ENCODE measurements around the gene RFTN2.
"Not testable (repeated sequence)": the region's sequence is repeated elsewhere in the genome, so short reads cannot be mapped to it uniquely, and the experiment has no call there.

Gene RFTN2

DNA sequence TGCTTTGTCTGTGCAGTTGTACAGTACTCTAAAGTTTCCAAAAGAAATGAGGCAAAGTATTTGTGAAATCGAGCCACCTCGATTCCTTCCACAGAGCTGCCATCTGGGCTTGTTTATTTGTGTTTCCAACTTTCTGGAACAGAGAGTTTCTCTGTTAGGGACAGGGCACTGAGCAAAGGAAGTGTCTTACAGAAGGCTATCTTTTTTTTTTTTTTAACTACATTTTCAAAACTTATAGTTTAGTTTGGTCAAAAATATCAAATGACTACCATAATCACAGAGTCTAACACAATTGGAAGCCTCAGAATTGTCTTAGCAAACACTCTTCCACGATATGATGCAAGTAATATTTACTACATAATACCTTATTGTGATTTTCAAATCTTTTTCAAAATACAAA lies 796 bp downstream of the RFTN2 start:
- no peak for DNase-seq

- DNase-seq: no peak
Measured at GRCh38 chr2:197674060-197674459, 1.3 kb downstream of the RFTN2 start.

GRCh38 chr2:197673606-197674005 lies 1.8 kb downstream of the RFTN2 start:
- no peak for DNase-seq

GRCh38 chr2:197673106-197673505 lies 2.3 kb downstream of the RFTN2 start:
- DNase-seq: no peak

DNA sequence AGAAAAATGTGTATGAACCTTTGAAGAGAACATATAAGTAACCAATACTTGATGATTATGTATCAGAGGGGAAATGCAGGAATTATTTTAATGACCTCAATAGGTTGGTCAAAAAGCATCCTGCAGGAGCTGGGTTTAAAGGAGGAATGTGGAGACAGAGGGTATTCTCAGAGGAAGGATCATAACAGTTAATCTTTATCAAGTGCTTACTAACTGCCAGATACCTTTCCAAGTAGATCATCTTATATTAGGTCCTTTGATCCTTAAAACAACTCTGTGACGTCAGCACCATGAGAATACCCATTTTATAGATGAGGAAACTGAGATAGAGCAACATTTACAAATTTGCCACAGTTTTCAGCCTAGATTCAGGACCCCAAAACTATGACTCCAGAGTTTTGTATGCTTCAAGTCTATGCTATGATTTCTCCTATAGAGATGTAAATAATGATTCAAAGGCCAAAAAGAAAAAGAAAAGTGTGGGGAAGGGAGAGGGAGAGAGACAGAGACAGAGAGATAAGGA lies 3.0 kb downstream of the RFTN2 start:
- no peak for DNase-seq

DNA sequence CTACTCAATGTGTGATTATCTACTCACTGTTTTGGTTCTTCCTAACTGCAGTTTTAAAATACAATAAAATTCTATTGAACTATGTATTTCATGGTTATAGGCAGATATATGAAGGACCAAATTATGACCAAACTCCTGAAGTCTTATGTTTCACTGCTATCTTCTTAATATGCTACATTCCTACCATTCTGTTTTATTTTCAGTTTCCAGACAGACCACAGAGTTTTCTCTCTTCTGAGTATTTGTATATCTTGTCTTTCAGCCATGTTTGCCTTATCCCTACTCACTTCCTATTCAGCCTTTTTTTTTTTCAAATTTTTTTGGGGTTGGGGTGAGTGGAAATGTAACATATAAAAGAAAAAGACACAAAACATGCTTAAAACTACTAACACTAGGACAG lies 6.3 kb downstream of the RFTN2 start:
- DNase-seq: no peak

GRCh38 chr2:197668296-197668695 lies 7.1 kb downstream of the RFTN2 start:
- no peak for DNase-seq

DNA sequence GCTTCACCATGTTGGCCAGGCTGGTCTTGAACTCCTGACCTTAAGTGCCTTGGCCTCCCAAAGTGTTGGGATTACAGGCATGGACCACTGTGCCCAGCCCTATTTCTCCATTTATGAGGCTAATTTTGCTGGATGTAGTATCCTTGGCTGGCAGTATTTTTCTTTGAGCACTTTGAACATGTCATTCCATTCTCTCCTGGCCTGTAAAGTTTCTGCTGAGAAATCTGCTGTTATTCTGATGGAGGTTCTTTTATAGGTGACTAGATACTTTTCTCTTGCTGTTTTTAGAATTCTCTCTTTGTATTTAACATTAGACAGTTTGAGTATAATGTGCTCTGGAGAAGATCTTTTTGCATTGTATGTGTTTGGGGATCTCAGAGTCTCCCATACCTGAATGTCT lies 9.1 kb downstream of the RFTN2 start:
- no peak for DNase-seq

GRCh38 chr2:197661626-197662025 lies 13.8 kb downstream of the RFTN2 start:
- no peak for DNase-seq

- DNase-seq: no peak
Measured at GRCh38 chr2:197657562-197657961, 17.8 kb downstream of the RFTN2 start.

GRCh38 chr2:197647961-197648690 lies 27.3 kb downstream of the RFTN2 start:
- no peak for DNase-seq

DNA sequence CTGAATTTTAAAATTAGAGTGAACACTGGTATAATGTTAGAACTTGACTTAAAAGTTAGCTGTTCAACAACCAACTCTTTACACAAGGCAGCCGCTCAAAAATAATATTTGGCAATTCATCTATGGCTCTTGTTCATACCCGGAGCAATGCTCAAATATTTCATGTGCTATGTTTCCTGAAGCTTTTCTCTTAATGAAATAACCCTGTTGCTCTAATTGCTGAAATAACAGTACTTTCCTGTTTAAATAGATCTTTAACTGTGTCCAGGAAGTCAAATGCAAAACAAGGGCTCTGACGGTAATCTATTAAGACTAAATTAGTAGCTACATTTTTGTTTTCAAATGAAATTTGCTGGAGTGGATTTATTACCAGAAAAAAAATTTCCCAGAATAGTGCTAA lies 33.7 kb downstream of the RFTN2 start:
- DNase-seq: no peak

DNA sequence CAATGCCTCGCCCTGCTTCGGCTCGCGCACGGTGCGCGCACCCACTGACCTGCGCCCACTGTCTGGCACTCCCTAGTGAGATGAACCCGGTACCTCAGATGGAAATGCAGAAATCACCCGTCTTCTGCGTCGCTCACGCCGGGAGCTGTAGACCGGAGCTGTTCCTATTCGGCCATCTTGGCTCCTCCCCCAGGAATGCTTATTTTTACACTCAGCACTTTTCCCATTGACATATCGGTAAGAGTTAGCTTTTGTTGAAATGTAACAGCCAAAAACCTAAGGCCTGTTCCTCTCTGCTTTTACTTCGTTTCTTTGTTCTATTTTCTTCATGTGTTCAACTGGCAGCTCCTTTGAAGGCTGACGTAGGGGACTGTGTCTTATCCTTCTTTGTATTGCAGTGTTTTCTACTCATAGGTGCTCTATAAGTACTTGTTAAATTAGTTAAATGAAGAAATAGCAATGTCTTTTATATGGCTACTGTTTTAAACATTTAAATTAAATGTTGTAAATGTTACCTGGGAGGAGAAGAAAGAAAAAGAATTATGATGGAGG lies 34.7 kb downstream of the RFTN2 start:
- not testable (repeated sequence) for DNase-seq

GRCh38 chr2:197633109-197633657 lies 42.2 kb downstream of the RFTN2 start:
- DNase-seq: no peak

DNA sequence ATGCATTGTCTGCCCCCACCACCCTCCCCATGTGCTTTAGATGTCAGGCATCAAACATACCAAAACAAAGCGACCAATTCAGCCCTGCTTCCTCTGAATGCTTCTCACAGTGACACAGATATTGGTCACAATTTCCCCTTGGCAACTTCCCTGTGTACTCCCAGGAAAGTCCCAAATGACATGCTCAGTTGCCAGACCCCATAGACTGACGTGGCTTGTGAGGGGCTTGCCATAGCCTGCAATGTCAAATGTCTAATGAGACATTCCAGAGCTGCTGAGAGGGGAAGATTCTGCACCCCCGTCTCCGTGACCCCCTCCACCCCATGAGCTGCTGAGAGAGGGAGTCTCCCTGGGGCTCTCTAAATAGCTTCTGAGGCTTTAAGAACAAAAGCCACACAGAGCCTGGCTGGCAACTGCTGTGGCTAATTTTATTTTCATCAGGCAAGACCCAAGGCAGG lies 47.3 kb downstream of the RFTN2 start:
- no peak for DNase-seq

- DNase-seq: no peak
Measured at GRCh38 chr2:197626965-197627625, 48.3 kb downstream of the RFTN2 start.

- DNase-seq: no peak
Measured at GRCh38 chr2:197620133-197620532, 55.3 kb downstream of the RFTN2 start.

GRCh38 chr2:197615016-197615652 lies 60.3 kb downstream of the RFTN2 start:
- DNase-seq: no peak

DNA sequence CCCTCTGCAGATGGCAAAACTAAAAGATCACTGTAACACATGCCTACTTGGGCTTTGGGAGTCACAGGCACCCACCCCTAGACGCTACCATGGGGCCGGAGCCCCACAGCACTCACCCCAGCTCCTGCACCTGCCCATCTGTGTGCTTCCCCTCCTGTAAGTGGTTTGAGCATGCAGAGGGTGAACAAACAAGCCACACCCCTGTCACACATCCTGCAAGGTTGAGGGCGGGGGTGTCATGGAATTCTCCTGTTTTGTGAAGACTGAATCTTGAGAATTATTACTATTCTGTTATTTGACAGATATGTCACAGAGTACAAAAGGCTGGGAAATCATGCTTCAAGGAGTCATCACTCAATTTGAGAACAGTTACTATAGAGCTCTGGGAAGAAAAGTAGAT lies 60.9 kb downstream of the RFTN2 start:
- DNase-seq: no peak

- DNase-seq: no peak
Measured at GRCh38 chr2:197613509-197613987, 61.8 kb downstream of the RFTN2 start.

DNA sequence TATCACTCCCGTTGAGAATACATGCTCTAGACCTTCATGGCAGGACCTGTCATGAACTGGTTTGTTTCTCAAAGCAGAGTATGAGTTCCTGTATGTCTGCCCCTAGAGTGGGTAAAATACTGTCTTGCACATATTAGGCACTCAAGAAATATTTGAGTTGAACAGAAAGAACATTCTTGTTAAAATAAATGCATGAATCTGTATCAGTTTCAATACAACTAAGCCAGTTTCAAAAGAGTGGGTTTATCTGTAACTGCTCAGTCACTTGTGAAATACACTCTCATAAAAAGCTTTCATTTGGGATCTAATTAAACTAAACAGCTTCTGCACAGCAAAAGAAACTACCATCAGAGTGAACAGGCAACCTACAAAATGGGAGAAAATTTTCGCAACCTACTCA lies 69.2 kb downstream of the RFTN2 start:
- no peak for DNase-seq

DNA sequence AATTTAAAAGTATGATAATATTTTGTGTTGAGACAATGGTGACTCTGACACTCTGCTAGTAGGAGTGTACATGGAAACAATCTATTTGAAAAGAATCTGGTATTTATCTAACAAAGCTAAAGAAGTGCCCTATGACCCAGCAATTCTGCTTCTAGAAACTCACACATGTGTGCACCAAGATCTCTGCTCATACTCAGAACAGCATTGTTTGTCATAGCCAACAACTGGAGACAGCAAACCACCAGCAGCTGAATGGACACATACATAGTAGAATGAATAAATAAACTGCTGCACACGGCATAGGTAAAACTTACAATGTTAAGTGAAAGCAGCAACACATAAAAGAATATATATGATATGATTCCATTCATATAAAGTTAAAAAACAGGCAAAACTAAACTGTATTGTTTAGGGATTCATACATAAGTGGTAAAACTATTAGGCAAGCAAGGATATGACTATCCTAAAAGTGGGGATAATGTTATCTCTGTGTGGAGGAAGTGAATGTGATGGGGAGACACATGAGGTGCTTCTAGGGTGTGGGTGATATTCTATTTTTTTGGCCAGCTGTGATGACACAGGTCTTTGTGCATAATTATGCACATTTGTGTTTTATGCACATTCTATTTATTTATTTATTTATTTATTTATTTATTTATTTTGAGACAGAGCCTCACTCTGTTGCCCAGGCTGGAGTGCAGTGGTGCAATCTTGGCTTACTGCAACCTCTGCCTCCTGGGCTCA lies 71.1 kb downstream of the RFTN2 start:
- DNase-seq: no peak
